Keratinocyte (primary cell): ENCODE results near the gene COL13A1. TPM values are rescaled to one million over a fixed set of nuclear protein-coding genes. Genes with fewer than 3 reads are reported as not detected.

Source experiments
- DNase-seq: peaks from one replicate; pipeline ENCODE4 v3.0.0-alpha.2; 2011; ENCODE audit warnings: low read depth, missing footprints, low spot score
- FAIRE-seq: peaks from 2 replicates; lab custom pipeline; 2011; peaks lifted over from hg19 to GRCh38; lab: Jason Lieb, UNC
- H2AFZ ChIP-seq: 2 replicates; pipeline ENCODE4 v1.6.0; 2012; ENCODE audit warnings: low read length, control low read depth, inconsistent platforms; ENCODE audit not compliant: control insufficient read depth
- H3K27ac ChIP-seq: 2 replicates; pipeline ENCODE4 v1.5.1; 2011; ENCODE audit warnings: low read length; ENCODE audit not compliant: control insufficient read depth, insufficient read depth
- H3K27me3 ChIP-seq: 3 replicates; pipeline ENCODE4 v1.6.0; 2011; ENCODE audit warnings: low read length; ENCODE audit not compliant: control insufficient read depth, insufficient read depth; ENCODE audit errors: extremely low read depth
- H3K36me3 ChIP-seq, 2 experiments: 2 replicates in 1 of 2; 3 replicates in 1 of 2; pipeline ENCODE4 v1.5.1; 2011; ENCODE audit warnings: low read length in 2 of 2, mild to moderate bottlenecking in 1 of 2; ENCODE audit not compliant: control insufficient read depth in 2 of 2, insufficient read depth in 2 of 2; ENCODE audit errors: extremely low read depth in 1 of 2
- H3K4me1 ChIP-seq: 3 replicates; pipeline ENCODE4 v1.5.1; 2011; ENCODE audit warnings: low read length; ENCODE audit not compliant: control insufficient read depth, insufficient read depth; ENCODE audit errors: extremely low read depth
- H3K4me2 ChIP-seq: 3 replicates; pipeline ENCODE4 v1.6.0; 2011; ENCODE audit warnings: low read depth, low read length; ENCODE audit not compliant: control insufficient read depth, insufficient read depth; ENCODE audit errors: extremely low read depth
- H3K4me3 ChIP-seq, 3 experiments: fragments of 200-600 bp in 1 of 3; sonication (generic) in 1 of 3; 2 replicates in 2 of 3; 3 replicates in 1 of 3; pipeline ENCODE4 v1.5.1; 2011 to 2016; ENCODE audit warnings: low read length in 3 of 3, mild to moderate bottlenecking in 3 of 3, control low read depth in 2 of 3, inconsistent platforms in 1 of 3, low read depth in 1 of 3, mixed read lengths in 1 of 3, mixed run types in 1 of 3, moderate library complexity in 1 of 3; ENCODE audit not compliant: control insufficient read depth in 2 of 3, insufficient read depth in 2 of 3; ENCODE audit errors: extremely low read depth in 1 of 3
- H3K79me2 ChIP-seq: 2 replicates; pipeline ENCODE4 v1.6.0; 2012; ENCODE audit warnings: low read length; ENCODE audit not compliant: control insufficient read depth, insufficient read depth
- H3K9ac ChIP-seq: 3 replicates; pipeline ENCODE4 v1.6.0; 2011; ENCODE audit warnings: low read length; ENCODE audit not compliant: control insufficient read depth, insufficient read depth; ENCODE audit errors: extremely low read depth
- H3K9me1 ChIP-seq: 3 replicates; pipeline ENCODE4 v1.6.0; 2011; ENCODE audit warnings: low read length; ENCODE audit not compliant: control insufficient read depth, insufficient read depth; ENCODE audit errors: extremely low read depth
- H3K9me3 ChIP-seq: 2 replicates; pipeline ENCODE4 v1.5.1; 2012; ENCODE audit warnings: low read depth, low read length; ENCODE audit not compliant: control insufficient read depth
- H4K20me1 ChIP-seq: 3 replicates; pipeline ENCODE4 v1.6.0; 2011; ENCODE audit warnings: low read length; ENCODE audit not compliant: control insufficient read depth, insufficient read depth; ENCODE audit errors: extremely low read depth
- EZH2 ChIP-seq: IDR thresholded peaks from one replicate; pipeline ENCODE4 v1.6.1; 2012; ENCODE audit warnings: inconsistent platforms, mild to moderate bottlenecking, low read length, moderate library complexity
- dilution Hi-C: fragments of 300-500 bp; cut with MboI; formaldehyde crosslinking; loops from one replicate; pipeline ENCODE4 v1.7.0; 2020; ENCODE audit warnings: low sequenced_read_pairs; ENCODE audit not compliant: extremely low pct_ligation_motif_present
- polyA plus RNA-seq, 5 experiments: library from polyadenylated mRNA; depleted of rRNA in 3 of 5; stranded (reverse) in 3 of 5; stranded (forward) in 1 of 5; unstranded in 1 of 5; fragments of >200 nt; gene quantifications; 1 replicate in 1 of 5; 2 replicates in 3 of 5; 3 replicates in 1 of 5; pipeline versions ENCODE4 v1.2.1 to v1.2.3, GENCODE V29; 2011 to 2012; ENCODE audit warnings: missing spikeins in 2 of 5, low read depth in 1 of 5, low replicate concordance in 1 of 5
- TF ChIP-seq, protein P1 (sequence below), 3 experiments: IDR thresholded peaks in 1 of 3; conservative IDR thresholded peaks in 1 of 3; optimal IDR thresholded peaks in 1 of 3; 2 replicates in 2 of 3; 3 replicates in 1 of 3; pipeline versions ENCODE3 to v1.5.1; 2011; ENCODE audit warnings: low read length in 3 of 3, mild to moderate bottlenecking in 3 of 3, moderate library complexity in 2 of 3, control low read depth in 1 of 3, inconsistent platforms in 1 of 3; ENCODE audit not compliant: insufficient read depth in 2 of 3; ENCODE audit errors: extremely low read depth in 1 of 3

COL13A1 gene
- polyA plus RNA-seq, 1 donor (not counting 4 experiments of a cell fraction or from before 2014, with no cell fraction given), result 1.5 TPM

DNA sequence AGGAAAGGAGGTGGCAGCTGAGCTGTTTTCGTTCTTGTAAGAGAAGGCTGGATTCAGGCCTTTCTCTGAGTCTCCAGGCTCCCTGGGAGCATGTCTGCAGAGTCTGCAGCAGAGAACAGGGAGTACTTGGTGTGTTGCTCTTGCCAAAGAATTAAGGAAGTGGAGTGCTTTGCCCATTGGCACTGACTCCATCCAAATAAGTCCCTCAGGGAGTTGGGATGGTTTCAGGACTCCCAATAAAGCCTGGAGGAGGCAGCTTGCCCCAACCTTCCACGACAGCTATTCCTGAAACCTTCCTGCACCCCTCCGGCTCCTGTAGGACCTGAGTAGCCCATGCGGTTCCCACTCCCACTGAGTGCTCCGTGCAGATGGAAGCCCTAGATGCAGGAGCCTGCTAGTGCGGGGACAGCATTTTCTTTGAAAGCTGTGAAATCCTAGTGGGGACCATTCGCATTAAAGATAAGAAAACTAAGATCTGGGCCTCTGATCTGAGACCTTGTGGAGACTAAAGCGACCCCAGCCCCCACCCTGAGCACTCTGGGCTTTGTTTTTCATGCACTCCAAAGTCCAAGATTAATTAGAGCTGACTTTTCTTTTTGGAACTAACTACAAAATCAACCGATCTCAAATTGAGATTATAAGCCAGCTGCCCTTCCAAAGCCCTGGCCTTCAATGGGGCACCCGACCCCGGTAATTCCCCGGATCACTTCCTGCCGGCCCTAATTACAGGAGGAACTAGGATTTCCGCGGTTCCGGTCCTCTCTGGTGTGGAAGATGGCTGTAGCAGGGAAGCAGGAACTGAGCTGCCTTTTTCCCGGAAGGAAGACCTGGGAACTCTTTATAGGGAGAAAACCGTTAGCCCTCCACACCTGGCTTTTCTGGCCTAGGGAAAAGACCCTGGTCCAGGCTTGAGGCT lies 110.2 kb downstream of the COL13A1 start:
- Histone ChIP-seq H4K20me1 (peaks cover 4% of the 10 kb centered on the region), H3K9me3 (no peaks in the 10 kb centered on the region), H3K9me1 (no peaks in the 10 kb centered on the region), H3K27me3 (peaks cover 12% of the 10 kb centered on the region), H3K27ac (no peak overlapping the region), H3K36me3 (no peaks in the 10 kb centered on the region), H2AFZ (no peak overlapping the region), H3K79me2 (no peaks in the 10 kb centered on the region), H3K4me1 (no peaks in the 10 kb centered on the region), H3K4me2 (no peak overlapping the region), H3K4me3 (no peak overlapping the region), H3K9ac (no peak overlapping the region)
- no peak for DNase-seq
- dilution Hi-C loops, result no loop called here
- no peak for FAIRE-seq
- TF ChIP-seq, protein P1, sequence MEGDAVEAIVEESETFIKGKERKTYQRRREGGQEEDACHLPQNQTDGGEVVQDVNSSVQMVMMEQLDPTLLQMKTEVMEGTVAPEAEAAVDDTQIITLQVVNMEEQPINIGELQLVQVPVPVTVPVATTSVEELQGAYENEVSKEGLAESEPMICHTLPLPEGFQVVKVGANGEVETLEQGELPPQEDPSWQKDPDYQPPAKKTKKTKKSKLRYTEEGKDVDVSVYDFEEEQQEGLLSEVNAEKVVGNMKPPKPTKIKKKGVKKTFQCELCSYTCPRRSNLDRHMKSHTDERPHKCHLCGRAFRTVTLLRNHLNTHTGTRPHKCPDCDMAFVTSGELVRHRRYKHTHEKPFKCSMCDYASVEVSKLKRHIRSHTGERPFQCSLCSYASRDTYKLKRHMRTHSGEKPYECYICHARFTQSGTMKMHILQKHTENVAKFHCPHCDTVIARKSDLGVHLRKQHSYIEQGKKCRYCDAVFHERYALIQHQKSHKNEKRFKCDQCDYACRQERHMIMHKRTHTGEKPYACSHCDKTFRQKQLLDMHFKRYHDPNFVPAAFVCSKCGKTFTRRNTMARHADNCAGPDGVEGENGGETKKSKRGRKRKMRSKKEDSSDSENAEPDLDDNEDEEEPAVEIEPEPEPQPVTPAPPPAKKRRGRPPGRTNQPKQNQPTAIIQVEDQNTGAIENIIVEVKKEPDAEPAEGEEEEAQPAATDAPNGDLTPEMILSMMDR (optimal IDR thresholded peaks at IDR 0.05 in 1 of 3, IDR thresholded peaks at IDR 0.05 in 1 of 3, conservative IDR thresholded peaks at IDR 0.05 in 1 of 3; ENCODE audit: extremely low read depth in 1 of 3, insufficient read depth in 2 of 3, low read length in 3 of 3), result no peak
- TF ChIP-seq EZH2, result no peak

GRCh38 chr10:69912589-69912988 lies 110.9 kb downstream of the COL13A1 start:
- TF ChIP-seq, protein P1 (optimal IDR thresholded peaks at IDR 0.05 in 1 of 3, IDR thresholded peaks at IDR 0.05 in 1 of 3, conservative IDR thresholded peaks at IDR 0.05 in 1 of 3; ENCODE audit: extremely low read depth in 1 of 3, insufficient read depth in 2 of 3, low read length in 3 of 3), result no peak
- TF ChIP-seq EZH2, result no peak
- FAIRE-seq, result no peak
- peaks cover 13% of the 10 kb centered on the region for H3K27me3 ChIP-seq
- H3K9ac ChIP-seq, result no peak overlapping the region
- H3K36me3 ChIP-seq, result no peaks in the 10 kb centered on the region
- H3K79me2 ChIP-seq, result no peaks in the 10 kb centered on the region
- H4K20me1 ChIP-seq, result peaks cover 4% of the 10 kb centered on the region
- no peak overlapping the region for H2AFZ ChIP-seq
- no peak overlapping the region for H3K27ac ChIP-seq
- H3K4me1 ChIP-seq, result no peaks in the 10 kb centered on the region
- dilution Hi-C loops, result no loop called here
- H3K9me1 ChIP-seq, result no peaks in the 10 kb centered on the region
- no peak overlapping the region for H3K4me2 ChIP-seq
- no peak overlapping the region for H3K4me3 ChIP-seq
- DNase-seq, result no peak
- H3K9me3 ChIP-seq, result no peaks in the 10 kb centered on the region
